BJ (cell line): ENCODE measurements around the gene ARL15. TPM values are rescaled to one million over a fixed set of nuclear protein-coding genes. Genes with fewer than 3 reads are reported as not detected.

ENCODE experiments used
- CTCF ChIA-PET: fragments of 350-600 bp; formaldehyde crosslinking; extraction: SDS; loops from one replicate; lab custom pipeline; 2021; ENCODE audit warnings: antibody characterized with exemption, inconsistent platforms; lab: Yijun Ruan, JAX
- POLR2A ChIA-PET: fragments of 300-600 bp; sonication (Branson Sonifier 250); formaldehyde crosslinking; extraction: SDS; loops from one replicate; lab custom pipeline; 2021; ENCODE audit warnings: antibody characterized with exemption; lab: Charles Lee
- DNase-seq: peaks from one replicate; pipeline ENCODE4 v3.0.0-alpha.2; 2011; ENCODE audit warnings: low read depth
- H3K27me3 ChIP-seq: 2 replicates; pipeline ENCODE4 v1.6.0; 2011; ENCODE audit warnings: low read length; ENCODE audit not compliant: control insufficient read depth, insufficient read depth
- H3K36me3 ChIP-seq: 2 replicates; pipeline ENCODE4 v1.5.1; 2011; ENCODE audit warnings: low read length; ENCODE audit not compliant: control insufficient read depth, insufficient read depth
- H3K4me3 ChIP-seq: 2 replicates; pipeline ENCODE4 v1.5.1; 2011; ENCODE audit warnings: low read depth, mild to moderate bottlenecking, control low read depth, low read length
- polyA plus RNA-seq: library from polyadenylated mRNA; depleted of rRNA; stranded (reverse); fragments of >200 nt; gene quantifications from 2 replicates; pipeline ENCODE4 v1.2.3, GENCODE V29; 2011
- TF ChIP-seq, protein P1 (sequence below): IDR thresholded peaks from 2 replicates; pipeline ENCODE4 v1.5.1; 2011; ENCODE audit warnings: low read depth, mild to moderate bottlenecking, control low read depth, inconsistent platforms, low read length, moderate library complexity; ENCODE audit not compliant: insufficient read depth

The ARL15 gene
- polyA plus RNA-seq, 1 experiment, result 11.9 TPM

DNA sequence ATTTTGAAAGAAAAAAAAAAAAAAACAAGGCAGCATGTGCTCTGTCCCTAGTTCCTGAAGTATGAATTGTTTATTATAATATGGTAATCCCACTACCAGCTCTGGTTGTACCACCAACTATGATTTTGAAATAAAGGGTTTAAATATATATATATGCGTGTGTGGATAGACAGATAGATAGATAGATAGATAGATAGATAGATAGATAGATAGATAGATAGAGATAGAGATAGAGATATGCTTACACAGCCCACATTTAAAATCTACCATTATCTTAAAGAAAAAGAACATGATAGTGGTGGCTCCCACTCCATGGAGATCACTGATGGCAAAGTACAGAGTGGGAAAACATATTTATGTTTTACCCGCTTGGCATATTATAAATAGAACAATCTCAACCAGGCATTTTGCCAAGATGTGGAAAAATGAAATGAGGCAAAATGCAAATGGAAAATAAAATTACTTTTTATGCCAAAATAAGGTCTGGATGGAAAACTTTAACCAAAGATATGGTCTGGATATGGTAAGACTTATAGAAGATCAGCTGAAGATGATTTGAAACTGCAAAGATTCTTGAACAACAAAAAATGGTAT is 170.0 kb downstream of the ARL15 start:
- no peaks in the 10 kb centered on the region; the same call in 1 of the 2 replicates for H3K36me3 ChIP-seq
- ChIA-PET POLR2A (no interaction called here), CTCF (no interaction called here)
- TF ChIP-seq, protein P1, sequence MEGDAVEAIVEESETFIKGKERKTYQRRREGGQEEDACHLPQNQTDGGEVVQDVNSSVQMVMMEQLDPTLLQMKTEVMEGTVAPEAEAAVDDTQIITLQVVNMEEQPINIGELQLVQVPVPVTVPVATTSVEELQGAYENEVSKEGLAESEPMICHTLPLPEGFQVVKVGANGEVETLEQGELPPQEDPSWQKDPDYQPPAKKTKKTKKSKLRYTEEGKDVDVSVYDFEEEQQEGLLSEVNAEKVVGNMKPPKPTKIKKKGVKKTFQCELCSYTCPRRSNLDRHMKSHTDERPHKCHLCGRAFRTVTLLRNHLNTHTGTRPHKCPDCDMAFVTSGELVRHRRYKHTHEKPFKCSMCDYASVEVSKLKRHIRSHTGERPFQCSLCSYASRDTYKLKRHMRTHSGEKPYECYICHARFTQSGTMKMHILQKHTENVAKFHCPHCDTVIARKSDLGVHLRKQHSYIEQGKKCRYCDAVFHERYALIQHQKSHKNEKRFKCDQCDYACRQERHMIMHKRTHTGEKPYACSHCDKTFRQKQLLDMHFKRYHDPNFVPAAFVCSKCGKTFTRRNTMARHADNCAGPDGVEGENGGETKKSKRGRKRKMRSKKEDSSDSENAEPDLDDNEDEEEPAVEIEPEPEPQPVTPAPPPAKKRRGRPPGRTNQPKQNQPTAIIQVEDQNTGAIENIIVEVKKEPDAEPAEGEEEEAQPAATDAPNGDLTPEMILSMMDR, result no peak
- H3K27me3 ChIP-seq, result no peaks in the 10 kb centered on the region
- no peak for DNase-seq
- H3K4me3 ChIP-seq, result no peak overlapping the region

DNA sequence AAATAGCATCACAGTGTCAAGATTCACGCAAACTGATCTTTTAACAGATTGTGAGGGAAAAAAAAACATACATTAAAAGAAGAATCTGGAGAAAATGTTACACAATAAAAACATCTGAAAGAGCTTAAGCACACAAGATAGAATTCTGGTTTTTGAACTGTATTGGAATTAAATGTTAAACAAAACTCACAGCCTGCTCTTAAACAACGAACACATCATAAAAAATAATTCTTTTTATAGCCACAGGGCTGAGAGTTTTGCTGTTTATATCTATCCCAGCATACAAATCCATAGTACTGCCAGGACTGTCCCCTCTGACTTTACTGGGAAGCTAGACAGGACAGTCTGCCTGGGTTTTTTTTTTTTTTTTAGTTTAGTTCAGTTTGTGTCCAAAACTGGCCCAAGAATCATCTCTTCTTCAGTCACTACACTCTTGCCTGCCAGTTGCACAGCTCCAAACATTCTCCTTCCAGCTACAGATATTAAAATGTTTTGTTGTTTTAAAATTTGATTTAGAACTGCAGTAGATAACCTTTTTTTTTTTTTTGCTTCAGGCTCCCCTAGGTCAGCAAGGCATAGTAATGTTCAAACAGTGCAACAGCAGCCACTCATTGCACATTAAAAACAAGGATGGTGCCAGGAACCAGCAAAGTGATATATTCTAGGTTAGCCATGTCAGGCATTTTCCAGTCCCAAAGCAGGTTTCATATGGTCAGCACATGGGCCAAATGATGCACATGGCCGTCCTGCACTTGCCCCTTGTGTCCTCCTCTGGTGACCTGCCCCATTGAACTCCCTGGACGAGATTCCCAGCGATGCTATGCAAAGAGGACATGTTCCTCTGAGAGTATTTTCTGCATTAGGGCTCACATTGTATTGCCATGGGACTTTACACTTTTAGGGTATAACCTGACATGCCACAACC is 173.6 kb downstream of the ARL15 start:
- Histone ChIP-seq H3K4me3 (no peak overlapping the region), H3K36me3 (no peaks in the 10 kb centered on the region; the same call in 1 of the 2 replicates), H3K27me3 (no peaks in the 10 kb centered on the region)
- TF ChIP-seq, protein P1, result no peak
- POLR2A ChIA-PET, result interaction anchor here (0.6 to 0.7 kb wide), 2 partner anchors 550 to 937 kb away, joined by 9 to 13 read pairs; no protein-coding TSS in a partner anchor
- no peak for DNase-seq
- CTCF ChIA-PET, result interaction anchor here (0.6 to 0.7 kb wide), 2 partner anchors 11 to 655 kb away, joined by 3 to 4 read pairs; no protein-coding TSS in a partner anchor

DNA sequence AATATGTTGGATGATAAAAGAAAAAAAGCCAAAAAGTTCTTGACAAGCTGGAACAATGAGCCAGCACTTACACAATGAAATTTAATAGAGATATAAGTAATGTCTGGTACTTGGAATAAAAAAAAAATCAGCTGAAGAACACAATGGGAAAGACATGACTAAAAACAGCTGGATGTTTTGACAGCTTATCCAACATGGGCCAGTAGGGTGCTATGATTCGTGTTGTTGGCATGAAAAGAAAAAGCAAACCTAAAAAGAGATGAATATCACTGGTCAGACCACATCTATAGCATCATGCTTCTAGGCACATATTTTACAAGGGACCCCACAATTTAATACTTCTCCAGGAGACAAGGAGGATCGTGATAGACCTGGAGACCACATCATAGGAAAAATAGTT is 175.3 kb downstream of the ARL15 start:
- no peaks in the 10 kb centered on the region for H3K27me3 ChIP-seq
- H3K4me3 ChIP-seq, result no peak overlapping the region
- POLR2A ChIA-PET, result no interaction called here
- CTCF ChIA-PET, result interaction anchor here (0.6 kb wide), 1 partner anchor 722 kb away, joined by 3 read pairs; no protein-coding TSS in a partner anchor
- DNase-seq, result no peak
- TF ChIP-seq, protein P1, result no peak
- no peaks in the 10 kb centered on the region; the same call in 1 of the 2 replicates for H3K36me3 ChIP-seq

DNA sequence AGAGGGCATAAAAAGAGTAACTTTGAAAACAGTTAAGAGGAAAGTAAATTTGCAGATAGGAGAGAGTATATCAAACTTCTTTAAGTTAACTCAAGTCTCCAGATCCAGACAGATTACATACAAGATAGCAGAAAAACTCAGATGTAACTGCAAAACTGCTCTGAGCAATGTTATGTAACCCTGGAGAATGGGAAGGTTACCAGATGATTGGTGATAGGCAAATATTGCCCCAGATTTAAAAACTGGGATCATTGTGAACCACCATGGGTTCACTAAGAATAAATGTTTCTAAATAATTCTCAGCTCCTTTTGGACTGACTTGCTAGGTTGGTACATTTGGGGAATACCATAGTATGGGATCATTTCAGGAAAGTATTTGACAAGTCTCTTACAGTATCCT is 176.5 kb downstream of the ARL15 start:
- ChIA-PET POLR2A (no interaction called here), CTCF (no interaction called here)
- Histone ChIP-seq H3K27me3 (no peaks in the 10 kb centered on the region), H3K4me3 (no peak overlapping the region), H3K36me3 (no peaks in the 10 kb centered on the region; the same call in 1 of the 2 replicates)
- no peak for DNase-seq
- TF ChIP-seq, protein P1, result no peak

DNA sequence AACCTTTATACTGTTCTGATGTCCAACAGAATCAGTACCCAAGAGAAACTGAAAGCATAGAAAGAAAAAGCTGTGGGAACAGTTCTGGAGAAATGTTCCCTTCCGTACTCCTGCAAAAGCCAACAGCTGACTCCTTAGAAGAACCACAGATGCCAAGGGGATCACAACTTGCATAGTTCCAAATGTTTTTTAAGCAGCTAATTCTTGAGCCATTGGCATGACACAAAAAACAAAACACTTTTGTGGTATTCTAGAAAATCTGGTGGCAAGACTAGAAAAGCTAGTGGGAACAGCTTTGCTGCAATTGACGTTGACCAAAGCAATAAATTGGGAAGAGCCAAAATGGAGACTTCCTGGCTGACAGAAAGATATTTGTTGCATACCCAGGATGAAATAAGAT is 189.9 kb downstream of the ARL15 start:
- ChIA-PET CTCF (no interaction called here), POLR2A (no interaction called here)
- no peaks in the 10 kb centered on the region for H3K36me3 ChIP-seq
- DNase-seq, result no peak
- no peaks in the 10 kb centered on the region for H3K27me3 ChIP-seq
- TF ChIP-seq, protein P1, result no peak
- no peak overlapping the region for H3K4me3 ChIP-seq
